Measurements from ENCODE around the gene KLHL28.

KLHL28 gene

GRCh38 chr14:44914849-44915248 is 46.9 kb downstream of the KLHL28 start:
- no peak for ATAC-seq
- TF ChIP-seq ESRRG (CRISPR knock-in tag; IDR thresholded peaks at IDR 0.05), result no peak
- no peak for TF ChIP-seq PPARA (CRISPR knock-in tag; IDR thresholded peaks at IDR 0.05; ENCODE audit: borderline replicate concordance)
- TF ChIP-seq ARNTL (CRISPR knock-in tag; IDR thresholded peaks at IDR 0.05; ENCODE audit: borderline replicate concordance, low read depth), result no peak
- TF ChIP-seq OSR1 (CRISPR knock-in tag; IDR thresholded peaks at IDR 0.05), result no peak
- TF ChIP-seq ZFP3 (CRISPR knock-in tag; IDR thresholded peaks at IDR 0.05), result no peak
- no peak for TF ChIP-seq CSDC2 (CRISPR knock-in tag; IDR thresholded peaks at IDR 0.05)
- TF ChIP-seq PATZ1 (CRISPR knock-in tag; IDR thresholded peaks at IDR 0.05; ENCODE audit: borderline replicate concordance), result no peak
- TF ChIP-seq CREB5 (CRISPR knock-in tag; IDR thresholded peaks at IDR 0.05; ENCODE audit: low read depth), result no peak
- no peak for TF ChIP-seq ZNF565 (CRISPR knock-in tag; conservative IDR thresholded peaks at IDR 0.05; ENCODE audit: low read depth)
- no peak for TF ChIP-seq SNAI2 (CRISPR knock-in tag; IDR thresholded peaks at IDR 0.05)

- ATAC-seq, result no peak
- TF ChIP-seq CSDC2 (CRISPR knock-in tag; IDR thresholded peaks at IDR 0.05), result no peak
- TF ChIP-seq POU6F1 (CRISPR knock-in tag; IDR thresholded peaks at IDR 0.05; ENCODE audit: borderline replicate concordance, low read depth), result no peak
- no peak for TF ChIP-seq PPARA (CRISPR knock-in tag; IDR thresholded peaks at IDR 0.05; ENCODE audit: borderline replicate concordance)
- no peak for TF ChIP-seq ESRRG (CRISPR knock-in tag; IDR thresholded peaks at IDR 0.05)
- TF ChIP-seq ZC3H10 (CRISPR knock-in tag; IDR thresholded peaks at IDR 0.05), result no peak
- TF ChIP-seq CREB5 (CRISPR knock-in tag; IDR thresholded peaks at IDR 0.05; ENCODE audit: low read depth), result no peak
These were observed 49.5 kb downstream of the KLHL28 start for GRCh38 chr14:44912041-44912869.

DNA sequence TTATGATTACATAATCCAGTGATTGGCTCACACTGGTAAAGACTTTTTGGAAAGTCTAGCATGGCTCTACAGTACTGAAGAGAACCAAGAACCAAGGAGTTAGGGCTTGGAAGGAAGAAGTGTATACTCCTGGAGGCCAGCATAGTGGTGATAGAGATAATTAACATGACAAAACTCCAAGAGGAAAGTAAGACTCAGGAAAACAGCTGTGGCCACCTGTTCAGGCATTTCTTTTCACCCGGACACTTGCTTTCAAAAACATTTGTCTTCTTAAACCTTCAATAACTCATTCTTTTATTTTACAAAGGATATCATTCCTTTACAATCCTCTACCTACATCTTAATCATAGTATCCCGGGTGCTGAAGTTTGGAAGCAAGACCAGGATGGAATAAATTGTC is 50.9 kb downstream of the KLHL28 start:
- TF ChIP-seq, protein P1, sequence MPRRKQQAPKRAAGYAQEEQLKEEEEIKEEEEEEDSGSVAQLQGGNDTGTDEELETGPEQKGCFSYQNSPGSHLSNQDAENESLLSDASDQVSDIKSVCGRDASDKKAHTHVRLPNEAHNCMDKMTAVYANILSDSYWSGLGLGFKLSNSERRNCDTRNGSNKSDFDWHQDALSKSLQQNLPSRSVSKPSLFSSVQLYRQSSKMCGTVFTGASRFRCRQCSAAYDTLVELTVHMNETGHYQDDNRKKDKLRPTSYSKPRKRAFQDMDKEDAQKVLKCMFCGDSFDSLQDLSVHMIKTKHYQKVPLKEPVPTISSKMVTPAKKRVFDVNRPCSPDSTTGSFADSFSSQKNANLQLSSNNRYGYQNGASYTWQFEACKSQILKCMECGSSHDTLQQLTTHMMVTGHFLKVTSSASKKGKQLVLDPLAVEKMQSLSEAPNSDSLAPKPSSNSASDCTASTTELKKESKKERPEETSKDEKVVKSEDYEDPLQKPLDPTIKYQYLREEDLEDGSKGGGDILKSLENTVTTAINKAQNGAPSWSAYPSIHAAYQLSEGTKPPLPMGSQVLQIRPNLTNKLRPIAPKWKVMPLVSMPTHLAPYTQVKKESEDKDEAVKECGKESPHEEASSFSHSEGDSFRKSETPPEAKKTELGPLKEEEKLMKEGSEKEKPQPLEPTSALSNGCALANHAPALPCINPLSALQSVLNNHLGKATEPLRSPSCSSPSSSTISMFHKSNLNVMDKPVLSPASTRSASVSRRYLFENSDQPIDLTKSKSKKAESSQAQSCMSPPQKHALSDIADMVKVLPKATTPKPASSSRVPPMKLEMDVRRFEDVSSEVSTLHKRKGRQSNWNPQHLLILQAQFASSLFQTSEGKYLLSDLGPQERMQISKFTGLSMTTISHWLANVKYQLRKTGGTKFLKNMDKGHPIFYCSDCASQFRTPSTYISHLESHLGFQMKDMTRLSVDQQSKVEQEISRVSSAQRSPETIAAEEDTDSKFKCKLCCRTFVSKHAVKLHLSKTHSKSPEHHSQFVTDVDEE (CRISPR knock-in tag; IDR thresholded peaks at IDR 0.05), result no peak
- TF ChIP-seq PATZ1 (CRISPR knock-in tag; IDR thresholded peaks at IDR 0.05; ENCODE audit: borderline replicate concordance), result no peak
- no peak for TF ChIP-seq CREB5 (CRISPR knock-in tag; IDR thresholded peaks at IDR 0.05; ENCODE audit: low read depth)
- no peak for TF ChIP-seq ESRRG (CRISPR knock-in tag; IDR thresholded peaks at IDR 0.05)
- TF ChIP-seq ZFP30 (CRISPR knock-in tag; IDR thresholded peaks at IDR 0.05), result no peak
- TF ChIP-seq ZNF70 (CRISPR knock-in tag; IDR thresholded peaks at IDR 0.05), result no peak
- TF ChIP-seq RARB (CRISPR knock-in tag; IDR thresholded peaks at IDR 0.05), result no peak
- no peak for TF ChIP-seq ZNF565 (CRISPR knock-in tag; conservative IDR thresholded peaks at IDR 0.05; ENCODE audit: low read depth)
- TF ChIP-seq BACH2 (CRISPR knock-in tag; IDR thresholded peaks at IDR 0.05; ENCODE audit: borderline replicate concordance), result no peak
- no peak for TF ChIP-seq CSDC2 (CRISPR knock-in tag; IDR thresholded peaks at IDR 0.05)
- no peak for TF ChIP-seq ZFP3 (CRISPR knock-in tag; IDR thresholded peaks at IDR 0.05)
- TF ChIP-seq OSR1 (CRISPR knock-in tag; IDR thresholded peaks at IDR 0.05), result no peak
- TF ChIP-seq ZC3H10 (CRISPR knock-in tag; IDR thresholded peaks at IDR 0.05), result no peak
- no peak for TF ChIP-seq CSRNP3 (CRISPR knock-in tag; IDR thresholded peaks at IDR 0.05)
- ATAC-seq, result no peak

Measured in SK-N-SH treated with all-trans-retinoic acid at 6 μM for 48 hours (cell line).